HepG2 (cell line): Measurements from ENCODE around the gene TRANK1.

Experiments
- PCBP2 ChIP-seq: fragments of 200-400 bp; formaldehyde crosslinking; optimal IDR thresholded peaks from 2 replicates; pipeline ENCODE3; 2018; ENCODE audit warnings: low read length, low read depth; ENCODE audit not compliant: poor library complexity, severe bottlenecking
- POLR2A ChIP-seq, 2 experiments: IDR thresholded peaks; 2 replicates each; pipeline ENCODE4 v1.6.1; 2011; ENCODE audit warnings: low read depth in 2 of 2, low read length in 2 of 2, mild to moderate bottlenecking in 1 of 2, moderate library complexity in 1 of 2; ENCODE audit not compliant: insufficient read depth in 1 of 2
- TF ChIP-seq, protein P1 (sequence below): sonication (generic); formaldehyde crosslinking; IDR thresholded peaks from 2 replicates; pipeline ENCODE4 v1.5.0; 2020; ENCODE audit warnings: mild to moderate bottlenecking, missing genetic modification reagents, moderate library complexity
- TF ChIP-seq, protein P2 (sequence below): IDR thresholded peaks from 2 replicates; pipeline ENCODE4 v1.6.1; 2012; ENCODE audit warnings: low read depth, low read length, improper control_type of control experiment
- TF ChIP-seq, protein P3 (sequence below): fragments of 450-650 bp; IDR thresholded peaks from 2 replicates; pipeline ENCODE4 v1.6.1; 2017

- TF ChIP-seq, protein P1, sequence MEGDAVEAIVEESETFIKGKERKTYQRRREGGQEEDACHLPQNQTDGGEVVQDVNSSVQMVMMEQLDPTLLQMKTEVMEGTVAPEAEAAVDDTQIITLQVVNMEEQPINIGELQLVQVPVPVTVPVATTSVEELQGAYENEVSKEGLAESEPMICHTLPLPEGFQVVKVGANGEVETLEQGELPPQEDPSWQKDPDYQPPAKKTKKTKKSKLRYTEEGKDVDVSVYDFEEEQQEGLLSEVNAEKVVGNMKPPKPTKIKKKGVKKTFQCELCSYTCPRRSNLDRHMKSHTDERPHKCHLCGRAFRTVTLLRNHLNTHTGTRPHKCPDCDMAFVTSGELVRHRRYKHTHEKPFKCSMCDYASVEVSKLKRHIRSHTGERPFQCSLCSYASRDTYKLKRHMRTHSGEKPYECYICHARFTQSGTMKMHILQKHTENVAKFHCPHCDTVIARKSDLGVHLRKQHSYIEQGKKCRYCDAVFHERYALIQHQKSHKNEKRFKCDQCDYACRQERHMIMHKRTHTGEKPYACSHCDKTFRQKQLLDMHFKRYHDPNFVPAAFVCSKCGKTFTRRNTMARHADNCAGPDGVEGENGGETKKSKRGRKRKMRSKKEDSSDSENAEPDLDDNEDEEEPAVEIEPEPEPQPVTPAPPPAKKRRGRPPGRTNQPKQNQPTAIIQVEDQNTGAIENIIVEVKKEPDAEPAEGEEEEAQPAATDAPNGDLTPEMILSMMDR (CRISPR knock-in tag) = no peak
- TF ChIP-seq, protein P2, sequence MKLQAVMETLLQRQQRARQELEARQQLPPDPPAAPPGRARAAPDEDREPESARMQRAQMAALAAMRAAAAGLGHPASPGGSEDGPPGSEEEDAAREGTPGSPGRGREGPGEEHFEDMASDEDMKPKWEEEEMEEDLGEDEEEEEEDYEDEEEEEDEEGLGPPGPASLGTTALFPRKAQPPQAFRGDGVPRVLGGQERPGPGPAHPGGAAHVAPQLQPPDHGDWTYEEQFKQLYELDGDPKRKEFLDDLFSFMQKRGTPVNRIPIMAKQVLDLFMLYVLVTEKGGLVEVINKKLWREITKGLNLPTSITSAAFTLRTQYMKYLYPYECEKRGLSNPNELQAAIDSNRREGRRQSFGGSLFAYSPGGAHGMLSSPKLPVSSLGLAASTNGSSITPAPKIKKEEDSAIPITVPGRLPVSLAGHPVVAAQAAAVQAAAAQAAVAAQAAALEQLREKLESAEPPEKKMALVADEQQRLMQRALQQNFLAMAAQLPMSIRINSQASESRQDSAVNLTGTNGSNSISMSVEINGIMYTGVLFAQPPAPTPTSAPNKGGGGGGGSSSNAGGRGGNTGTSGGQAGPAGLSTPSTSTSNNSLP = no peak
- TF ChIP-seq, protein P3, sequence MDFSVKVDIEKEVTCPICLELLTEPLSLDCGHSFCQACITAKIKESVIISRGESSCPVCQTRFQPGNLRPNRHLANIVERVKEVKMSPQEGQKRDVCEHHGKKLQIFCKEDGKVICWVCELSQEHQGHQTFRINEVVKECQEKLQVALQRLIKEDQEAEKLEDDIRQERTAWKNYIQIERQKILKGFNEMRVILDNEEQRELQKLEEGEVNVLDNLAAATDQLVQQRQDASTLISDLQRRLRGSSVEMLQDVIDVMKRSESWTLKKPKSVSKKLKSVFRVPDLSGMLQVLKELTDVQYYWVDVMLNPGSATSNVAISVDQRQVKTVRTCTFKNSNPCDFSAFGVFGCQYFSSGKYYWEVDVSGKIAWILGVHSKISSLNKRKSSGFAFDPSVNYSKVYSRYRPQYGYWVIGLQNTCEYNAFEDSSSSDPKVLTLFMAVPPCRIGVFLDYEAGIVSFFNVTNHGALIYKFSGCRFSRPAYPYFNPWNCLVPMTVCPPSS = no peak
- TF ChIP-seq PCBP2 (no peak), POLR2A (IDR thresholded peaks at IDR 0.05; ENCODE audit: insufficient read depth in 1 of 2, low read depth in 2 of 2, low read length in 2 of 2) (no peak)
Observed at GRCh38 chr3:36892457-36893136, 52.3 kb downstream of the TRANK1 start.
